D341Med (cell line): Measurements from ENCODE around the gene DSN1.

ENCODE experiments used
- DNase-seq: peaks from one replicate; pipeline ENCODE4 v3.0.0; 2012; ENCODE audit warnings: low spot score

DSN1 gene

DNA sequence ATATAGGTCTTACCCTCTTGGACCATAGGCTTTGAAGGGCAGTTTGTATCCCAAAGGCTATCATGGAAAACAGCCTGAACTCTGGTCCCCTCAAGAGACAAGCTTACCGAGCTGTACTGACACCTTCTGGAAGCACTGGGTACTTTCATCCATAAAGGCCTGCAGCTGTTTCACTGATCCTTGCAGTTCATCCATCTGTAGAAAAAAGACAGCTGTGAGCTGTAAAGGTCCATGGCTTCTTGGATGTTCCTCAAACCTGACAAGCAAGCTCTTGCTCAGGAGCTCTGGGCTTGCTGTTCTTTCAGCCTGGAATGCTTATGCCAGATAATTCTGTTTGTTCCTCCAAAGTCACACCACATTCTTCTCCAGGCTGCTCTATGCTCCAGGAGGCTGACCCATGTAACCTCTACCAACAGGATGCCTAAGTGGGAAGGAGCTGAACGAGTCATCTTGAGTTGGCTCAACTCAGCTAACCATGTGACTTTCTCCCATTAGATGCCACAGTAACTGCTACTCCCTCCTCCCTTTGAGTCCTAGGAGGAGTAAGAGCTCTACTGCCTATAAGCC lies 18.8 kb downstream of the DSN1 start:
- DNase-seq, result peak; percentile 76

DNA sequence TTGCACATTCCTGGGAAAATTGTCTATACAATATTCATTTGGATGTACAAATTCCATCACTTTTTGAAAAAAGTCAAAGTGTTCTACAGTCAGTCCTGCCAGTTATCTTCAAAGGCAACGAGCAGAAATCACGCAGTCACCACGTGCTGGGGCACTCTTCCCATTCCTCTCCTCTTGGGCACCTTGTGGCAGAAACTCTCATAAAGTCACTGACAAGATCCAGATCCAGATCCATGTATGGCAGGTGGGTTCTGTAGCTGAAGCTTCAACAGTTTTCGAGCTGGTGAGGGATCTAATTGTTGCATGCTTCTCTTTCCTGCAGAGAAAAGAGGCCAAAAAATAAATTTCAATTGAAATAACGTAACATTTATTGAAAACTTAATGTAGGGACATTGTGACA lies 21.0 kb downstream of the DSN1 start:
- no peak for DNase-seq

DNA sequence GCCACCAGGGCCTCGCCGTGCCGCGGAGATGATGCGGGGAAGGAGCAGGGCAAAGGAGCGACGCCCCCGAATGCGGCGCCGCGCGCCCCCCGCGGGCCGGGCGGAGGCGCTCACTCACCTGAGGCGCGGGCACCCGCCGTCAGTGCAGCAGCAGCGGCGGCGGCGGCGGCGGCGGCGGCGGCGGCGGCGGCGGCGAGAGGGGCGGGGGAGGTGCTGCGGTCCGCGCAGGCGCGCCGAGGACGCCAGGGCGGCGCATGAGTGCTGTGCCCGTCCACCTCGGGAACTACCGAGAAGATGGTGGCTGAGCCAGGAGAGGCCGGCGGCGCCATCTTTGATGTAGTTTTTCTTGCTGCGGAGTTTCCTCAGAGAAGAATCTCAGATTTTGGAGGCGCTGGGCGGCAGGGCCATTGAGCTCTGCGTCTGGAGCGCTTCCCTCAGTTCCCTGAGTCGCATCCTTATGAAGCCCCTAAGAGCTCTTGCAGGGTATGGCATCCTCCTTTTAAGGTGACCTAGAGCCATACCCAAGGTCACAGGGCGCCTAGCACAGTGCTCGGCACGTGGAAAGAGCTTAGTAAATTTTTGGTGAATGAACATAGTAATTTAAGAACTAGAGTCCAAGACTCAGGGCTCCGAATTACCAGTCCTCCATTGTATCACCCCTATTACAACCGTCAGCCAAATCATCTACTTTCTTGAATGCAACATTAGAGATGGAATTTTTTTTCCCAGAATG lies 27.5 kb downstream of the DSN1 start, which contains the start of gene NDRG3:
Gene NDRG3, minus strand, starts transcription at position 164 of the 733 bp plus-strand sequence. CDS start 24,355 bp downstream, outside the sequence.
- peak; percentile 98 for DNase-seq

DNA sequence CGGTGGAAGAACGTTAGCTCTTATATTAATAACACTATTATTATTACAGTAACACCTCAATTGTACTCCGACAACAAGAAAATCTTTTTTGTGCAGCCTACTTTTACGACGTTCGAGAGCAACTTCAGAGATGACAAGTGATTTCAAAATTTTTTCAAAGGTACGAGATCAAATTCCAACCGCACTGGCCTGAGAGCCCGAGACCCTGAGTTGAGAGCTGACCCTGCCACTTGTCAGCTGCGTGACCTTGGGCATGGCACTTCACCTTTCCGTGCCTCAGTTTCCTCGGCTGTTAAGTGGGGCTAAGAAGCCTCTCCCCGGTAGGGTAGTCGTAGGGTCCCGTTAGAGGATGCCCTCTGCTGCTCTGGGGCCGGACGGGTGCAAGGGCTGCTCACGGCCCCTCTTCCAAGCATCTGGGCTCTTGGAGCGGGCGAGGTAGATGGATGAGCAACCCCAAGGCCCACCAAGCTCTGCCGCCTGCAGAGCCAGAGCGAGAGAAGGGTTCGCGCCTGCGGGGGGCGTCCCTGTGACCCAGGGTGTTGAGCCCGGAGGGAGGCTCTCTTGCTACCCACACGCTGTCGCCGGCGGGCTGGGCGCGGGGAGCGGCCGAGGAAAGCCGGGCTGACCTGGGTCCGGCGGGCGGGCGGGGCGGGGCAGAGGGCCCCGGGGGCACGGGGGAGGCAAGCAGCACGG lies 28.2 kb downstream of the DSN1 start:
- DNase-seq, result no peak

DNA sequence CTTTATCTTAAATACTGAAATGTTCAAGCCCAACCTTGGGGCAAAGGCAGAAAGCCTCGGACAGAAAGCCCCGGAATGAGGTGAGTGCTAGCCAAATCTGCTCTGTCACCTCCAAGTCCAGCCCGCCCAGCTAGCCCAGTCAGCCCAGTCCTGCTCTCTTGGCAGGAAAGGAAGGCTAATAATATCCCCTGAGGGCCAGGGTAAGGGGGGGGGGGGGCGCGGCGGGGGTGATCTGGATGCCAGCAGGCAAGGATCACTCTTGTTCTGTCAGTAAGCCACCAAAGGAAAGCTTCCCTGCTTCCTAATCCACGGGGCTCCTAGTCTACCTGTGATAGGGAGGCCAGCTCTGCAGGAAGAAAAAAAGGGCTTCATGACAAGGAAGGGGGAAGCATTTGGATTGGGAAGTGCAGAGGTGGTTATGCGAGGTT lies 28.8 kb downstream of the DSN1 start:
- peak; percentile 77 for DNase-seq

DNA sequence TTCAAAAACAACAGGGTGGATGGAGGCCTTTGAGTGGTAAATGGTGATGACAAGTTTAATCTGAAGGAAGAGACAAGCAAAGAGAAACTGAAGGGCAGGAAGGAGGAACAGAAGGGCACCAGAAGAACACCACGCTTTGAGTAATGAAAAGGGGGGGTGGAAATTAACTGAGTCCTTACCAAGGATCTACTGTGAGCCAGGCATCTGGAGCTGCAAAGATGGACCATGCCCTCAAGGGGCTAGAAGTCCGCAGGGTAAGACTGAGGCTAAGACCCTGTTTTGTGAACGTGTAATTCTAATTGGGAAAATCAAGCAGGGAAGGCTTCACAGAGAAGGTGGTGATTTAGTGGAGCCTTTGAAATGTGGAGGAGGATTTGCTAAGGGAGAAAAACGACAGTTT lies 29.3 kb downstream of the DSN1 start:
- DNase-seq, result no peak

DNA sequence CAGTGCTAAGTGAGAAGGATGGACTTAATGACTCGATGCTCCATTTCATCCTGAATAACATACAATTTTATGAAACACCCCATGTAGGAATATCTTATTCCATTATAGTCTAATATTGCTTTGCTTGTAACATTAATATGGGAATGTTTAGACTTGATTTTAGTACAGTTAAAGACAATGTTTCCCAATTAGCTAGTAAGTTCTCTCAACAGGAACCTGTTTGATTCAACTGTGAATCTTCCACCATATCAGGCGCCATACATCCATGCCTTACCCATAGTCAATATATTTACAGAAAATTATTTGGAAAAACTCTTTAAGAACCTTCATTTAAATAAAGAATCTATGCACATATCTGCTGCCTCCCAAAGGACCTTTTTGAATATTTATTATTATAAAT lies 31.0 kb downstream of the DSN1 start:
- no peak for DNase-seq

DNA sequence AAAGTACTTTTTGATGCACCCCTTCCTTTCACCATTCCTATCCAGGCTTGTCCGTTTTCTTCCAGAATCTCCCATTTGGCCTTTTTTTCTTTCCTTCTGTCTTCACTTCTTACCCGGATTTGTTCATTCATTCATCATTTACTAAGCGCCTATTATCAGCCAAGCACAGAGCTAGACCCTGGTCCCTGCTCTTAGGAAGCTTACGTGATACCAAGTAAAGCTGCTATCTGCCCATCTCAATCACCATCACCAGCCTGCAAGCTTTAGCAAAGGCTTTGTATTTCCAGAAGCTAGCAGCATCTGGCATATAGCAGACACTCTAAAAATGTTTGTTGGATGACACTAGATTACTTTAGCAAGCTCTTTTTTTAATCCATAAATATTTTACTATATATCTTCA lies 32.5 kb downstream of the DSN1 start:
- DNase-seq, result no peak

DNA sequence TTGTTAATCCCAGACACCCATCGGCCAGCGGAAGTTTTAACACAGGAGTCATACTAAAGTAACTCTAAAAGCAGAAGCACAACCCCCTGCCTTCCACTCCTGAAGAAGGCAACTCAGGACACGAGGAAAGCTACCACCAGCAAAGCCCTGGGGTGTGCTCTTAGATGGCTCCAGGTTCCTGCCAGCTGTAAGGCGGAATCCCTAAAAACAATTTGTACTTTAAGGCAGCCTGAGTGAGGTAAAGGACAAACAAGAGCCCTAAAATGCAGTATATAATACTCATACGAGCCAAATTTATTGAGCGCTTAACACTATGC lies 36.4 kb downstream of the DSN1 start:
- DNase-seq, result no peak

DNA sequence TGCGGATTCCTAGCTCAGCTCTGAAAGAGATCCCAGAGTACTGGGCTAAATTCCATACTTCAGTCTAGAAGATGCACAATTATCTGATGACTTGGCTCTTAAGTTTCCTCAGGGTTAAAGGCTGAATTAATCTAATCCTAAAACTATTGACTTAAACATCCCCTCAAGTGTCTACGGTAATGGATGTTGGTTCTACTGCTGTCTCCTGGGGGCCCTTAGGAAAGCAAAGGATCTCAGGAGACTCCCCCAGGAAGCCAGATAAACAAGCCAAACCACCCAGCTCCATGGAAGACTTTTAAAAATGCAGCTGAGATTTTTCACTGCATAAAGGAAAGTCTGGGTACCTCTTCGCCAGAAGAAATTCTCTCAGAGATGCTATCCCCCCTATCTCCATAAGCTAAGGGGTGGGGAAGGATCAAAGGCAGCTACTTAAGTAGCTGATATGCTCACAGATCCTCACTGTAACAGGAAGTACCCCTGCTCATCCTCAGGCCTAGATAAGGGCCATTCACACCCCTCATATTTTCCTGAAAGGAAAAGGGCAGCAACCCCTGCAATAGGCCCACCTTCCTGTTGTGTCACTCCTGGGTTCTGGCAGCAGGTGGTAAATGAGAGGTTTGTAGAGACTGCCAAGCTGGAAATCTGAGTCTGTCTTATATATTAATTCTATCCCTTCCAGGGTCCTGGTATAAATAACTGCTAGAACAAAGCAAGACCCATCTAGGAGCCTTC lies 36.9 kb downstream of the DSN1 start:
- DNase-seq, result no peak

DNA sequence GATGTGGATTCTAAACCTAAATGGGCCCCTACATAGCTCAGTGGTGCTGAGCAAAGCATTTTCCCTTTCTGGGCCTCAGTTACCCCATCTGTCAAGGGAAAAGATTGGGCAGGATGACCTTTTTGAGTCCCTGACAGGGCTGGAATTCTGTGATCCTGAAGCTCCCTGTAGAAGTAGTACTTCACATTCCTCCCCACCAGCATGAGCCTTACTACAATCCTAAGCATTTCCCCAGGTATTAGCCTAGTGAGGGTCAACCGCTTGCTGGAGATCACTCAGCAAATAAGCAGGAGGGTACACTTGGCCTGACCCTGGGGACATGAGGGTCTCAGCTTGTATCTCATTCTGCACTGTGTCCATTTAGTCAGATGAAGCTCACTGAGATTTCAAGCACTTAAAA lies 41.1 kb downstream of the DSN1 start:
- no peak for DNase-seq

DNA sequence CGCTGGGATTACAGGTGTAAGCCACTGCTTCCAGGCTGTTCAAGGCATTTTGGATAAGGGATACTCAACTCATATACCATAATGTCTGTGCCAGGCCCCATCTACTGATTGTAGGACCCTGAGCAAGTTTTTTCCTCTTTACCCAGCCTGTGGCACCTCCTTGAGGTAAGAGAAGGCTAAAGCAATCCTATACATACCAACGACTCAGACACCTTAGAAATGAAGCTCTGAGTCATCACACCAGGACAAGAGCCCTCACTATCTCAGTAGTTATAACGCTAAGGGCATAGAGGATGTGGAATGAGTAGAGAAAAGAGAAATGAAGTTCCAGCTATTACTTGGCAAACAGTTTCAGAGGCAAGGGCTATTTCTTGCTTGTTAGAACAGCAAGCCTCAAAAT lies 44.6 kb downstream of the DSN1 start:
- DNase-seq, result no peak

DNA sequence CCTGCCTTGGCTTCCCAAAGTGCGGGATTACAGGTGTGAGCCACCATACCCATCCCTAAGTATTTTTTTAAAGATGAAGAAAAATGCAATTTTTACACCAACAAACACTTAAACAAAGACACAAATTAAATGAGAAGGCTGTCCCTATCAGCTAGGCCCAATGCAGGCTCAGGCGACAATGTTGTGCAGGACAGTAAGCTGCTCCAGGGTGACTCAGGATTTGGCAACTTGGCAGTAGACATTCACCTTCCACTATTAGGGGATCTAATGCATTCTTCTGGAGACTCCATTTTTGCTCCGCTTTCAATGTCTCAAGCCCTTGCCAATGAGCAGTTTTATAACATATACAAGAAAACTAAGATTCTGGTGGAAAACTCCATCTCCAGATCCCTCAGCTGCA lies 47.4 kb downstream of the DSN1 start:
- DNase-seq, result no peak

DNA sequence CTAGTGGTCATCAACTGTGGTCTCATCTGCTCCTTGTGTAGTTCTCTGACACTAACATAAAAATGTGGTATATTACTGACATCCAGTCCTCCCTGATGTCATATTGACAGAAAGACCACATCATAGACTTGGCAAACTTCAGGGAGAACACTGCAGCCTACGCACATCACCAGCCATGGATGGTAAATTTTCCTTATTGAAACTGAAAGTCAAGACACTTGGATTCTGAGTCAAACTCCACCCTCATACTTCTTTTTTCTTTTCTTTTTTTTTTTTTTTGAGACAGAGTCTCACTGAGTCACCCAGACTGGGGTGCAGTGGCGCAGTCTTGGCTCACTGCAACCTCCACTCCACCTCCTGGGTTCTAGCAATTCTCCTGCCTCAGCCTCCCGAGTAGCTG lies 53.1 kb downstream of the DSN1 start:
- DNase-seq, result no peak

DNA sequence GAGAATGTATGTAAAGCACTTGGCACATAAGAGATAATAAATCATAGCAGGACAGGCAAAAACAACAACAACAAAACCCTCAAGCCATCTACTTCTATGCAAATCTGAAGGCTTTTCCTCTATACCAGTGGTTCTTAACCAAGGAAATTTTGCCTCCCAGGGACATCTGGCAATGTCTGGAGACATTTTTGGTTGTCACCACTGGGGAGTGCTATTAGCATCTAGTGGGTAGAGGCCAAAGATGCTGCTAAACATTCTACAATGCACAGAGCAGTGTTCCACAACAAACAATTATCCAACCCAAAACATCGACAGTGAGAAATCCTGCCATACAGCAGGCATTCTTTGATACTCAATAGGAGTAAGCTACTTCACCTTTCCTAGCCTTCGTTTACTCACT lies 55.9 kb downstream of the DSN1 start:
- DNase-seq, result no peak

DNA sequence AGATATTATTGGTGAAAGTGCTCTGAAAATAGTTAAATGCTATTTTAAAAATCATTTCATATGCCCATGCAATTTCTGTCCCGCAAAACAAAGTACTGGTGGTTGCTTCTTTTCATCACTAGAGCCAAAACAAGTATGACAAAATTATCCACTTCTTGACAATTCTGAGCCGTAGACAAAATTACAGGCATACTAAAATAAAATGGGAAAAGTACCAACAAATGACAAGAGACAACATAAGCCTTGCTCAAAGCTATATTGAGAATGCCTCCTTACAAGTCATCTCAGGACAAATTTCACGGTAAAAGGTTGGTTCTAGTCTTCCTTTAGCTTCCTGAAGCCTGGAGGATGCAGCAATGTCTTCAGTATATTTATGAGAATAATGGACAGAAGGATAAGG lies 56.5 kb downstream of the DSN1 start:
- no peak for DNase-seq

DNA sequence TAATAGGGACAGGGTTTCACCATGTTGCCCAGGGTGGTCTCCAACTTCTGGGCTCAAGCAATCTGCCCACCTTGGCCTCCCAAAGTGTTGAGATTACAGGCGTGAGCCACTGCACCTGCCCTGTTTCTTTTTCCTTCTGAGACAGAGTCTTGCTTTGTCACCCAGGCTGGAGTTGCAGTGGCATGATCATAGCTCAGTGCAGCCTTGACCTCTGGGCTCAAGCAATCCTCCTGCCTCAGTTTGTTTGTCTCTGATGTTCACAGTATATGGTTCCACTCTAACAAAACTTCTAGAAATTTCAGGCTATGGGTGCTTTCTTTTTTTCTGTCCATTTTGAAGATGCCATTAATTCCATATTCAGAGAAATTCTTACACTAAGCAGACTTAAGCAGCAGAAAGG lies 60.8 kb downstream of the DSN1 start:
- no peak for DNase-seq

DNA sequence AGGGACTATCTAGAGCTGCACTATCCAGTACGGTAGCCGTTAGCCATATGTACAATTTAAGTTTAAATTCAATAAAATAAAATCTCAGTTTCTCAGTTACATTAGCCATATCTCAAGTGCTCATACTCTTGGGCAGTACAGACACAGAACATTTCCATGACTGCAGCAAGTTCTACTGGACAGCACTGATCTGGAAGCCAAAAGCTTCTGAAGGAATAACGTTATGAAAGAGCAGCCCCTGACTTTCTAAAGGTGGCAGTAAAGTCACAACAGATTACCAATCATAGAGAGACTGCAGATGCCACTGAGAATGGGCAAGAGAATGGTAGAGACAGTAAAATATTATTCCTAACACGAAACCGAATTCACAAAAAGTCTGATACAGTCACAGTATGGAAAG lies 64.4 kb downstream of the DSN1 start:
- no peak for DNase-seq

DNA sequence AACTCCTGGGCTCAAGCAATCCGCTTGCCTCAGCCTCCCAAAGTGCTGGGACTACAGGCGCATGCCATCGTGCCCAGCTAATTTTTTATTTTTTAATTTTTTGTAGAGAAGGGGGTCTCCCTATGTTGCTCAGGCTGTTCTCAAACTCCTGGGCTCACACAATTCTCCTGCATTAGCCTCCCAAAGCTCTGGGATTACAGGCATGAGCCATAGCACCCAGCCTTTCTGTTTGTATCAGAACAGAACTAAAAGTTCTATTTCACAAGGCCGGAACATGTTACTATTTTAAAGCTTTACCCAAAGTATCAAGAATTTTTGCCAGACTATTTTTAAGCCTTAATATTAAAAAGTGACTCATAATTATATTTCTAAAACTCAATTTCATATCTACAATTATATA lies 70.0 kb downstream of the DSN1 start:
- DNase-seq, result no peak
